ENCODE measurements around the gene DDX10. TPM values are rescaled to one million over a fixed set of nuclear protein-coding genes. Genes with fewer than 3 reads are reported as not detected.

Gene DDX10
- total RNA-seq, 2 experiments from 2014 or later: 15.0 to 15.4 TPM

DNA sequence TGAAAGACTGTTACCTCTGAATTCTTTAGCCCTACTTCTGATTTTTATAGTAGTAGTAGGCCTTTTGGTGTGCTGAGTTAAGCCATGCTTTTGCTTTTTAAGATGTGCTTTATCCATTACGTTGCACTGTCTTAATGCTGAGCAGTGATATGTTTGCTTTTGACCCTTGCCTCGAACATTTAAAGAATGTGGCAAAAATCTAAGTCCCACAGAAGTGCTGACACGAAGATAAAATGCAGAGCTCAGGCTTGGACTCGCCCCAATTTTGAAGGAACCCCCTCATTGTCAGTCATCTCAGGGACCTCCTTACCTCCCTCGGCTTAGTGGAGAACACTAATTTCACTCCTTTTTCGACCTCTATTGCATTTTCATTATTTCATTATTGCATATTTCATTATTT, 272.9 kb downstream of the DDX10 start:
- no peak overlapping the region for H3K4me3 ChIP-seq (ENCODE audit: low read length)
- H3K36me3 Mint-ChIP-seq (ENCODE audit: low read depth): peaks cover 37% of the 10 kb centered on the region
- CTCF ChIA-PET: no interaction called here
- H3K9me3 Mint-ChIP-seq: no peaks in the 10 kb centered on the region
- H3K4me1 ChIP-seq (ENCODE audit: insufficient read depth, low read length): no peaks in the 10 kb centered on the region
- H3K4me3 Mint-ChIP-seq: no peak overlapping the region
- H3K27ac Mint-ChIP-seq: no peak overlapping the region
- DNase-seq (no peak), ATAC-seq (ENCODE audit: poor library complexity) (no peak)
- POLR2A ChIA-PET: no interaction called here
- no peaks in the 10 kb centered on the region for H3K4me1 Mint-ChIP-seq (ENCODE audit: low read depth)
- H3K36me3 ChIP-seq (ENCODE audit: insufficient read depth, low read length): no peaks in the 10 kb centered on the region
- no peaks in the 10 kb centered on the region for H3K9me3 ChIP-seq (ENCODE audit: control insufficient read depth in 1 of 2, insufficient read depth in 1 of 2, low read length in 2 of 2)
- no peaks in the 10 kb centered on the region for H3K27me3 ChIP-seq (ENCODE audit: control insufficient read depth in 1 of 2, insufficient read depth in 2 of 2, low read length in 2 of 2)
- intact Hi-C loops (cut with DNase I, micrococcal nuclease): no loop called here
- TF ChIP-seq, protein P1, sequence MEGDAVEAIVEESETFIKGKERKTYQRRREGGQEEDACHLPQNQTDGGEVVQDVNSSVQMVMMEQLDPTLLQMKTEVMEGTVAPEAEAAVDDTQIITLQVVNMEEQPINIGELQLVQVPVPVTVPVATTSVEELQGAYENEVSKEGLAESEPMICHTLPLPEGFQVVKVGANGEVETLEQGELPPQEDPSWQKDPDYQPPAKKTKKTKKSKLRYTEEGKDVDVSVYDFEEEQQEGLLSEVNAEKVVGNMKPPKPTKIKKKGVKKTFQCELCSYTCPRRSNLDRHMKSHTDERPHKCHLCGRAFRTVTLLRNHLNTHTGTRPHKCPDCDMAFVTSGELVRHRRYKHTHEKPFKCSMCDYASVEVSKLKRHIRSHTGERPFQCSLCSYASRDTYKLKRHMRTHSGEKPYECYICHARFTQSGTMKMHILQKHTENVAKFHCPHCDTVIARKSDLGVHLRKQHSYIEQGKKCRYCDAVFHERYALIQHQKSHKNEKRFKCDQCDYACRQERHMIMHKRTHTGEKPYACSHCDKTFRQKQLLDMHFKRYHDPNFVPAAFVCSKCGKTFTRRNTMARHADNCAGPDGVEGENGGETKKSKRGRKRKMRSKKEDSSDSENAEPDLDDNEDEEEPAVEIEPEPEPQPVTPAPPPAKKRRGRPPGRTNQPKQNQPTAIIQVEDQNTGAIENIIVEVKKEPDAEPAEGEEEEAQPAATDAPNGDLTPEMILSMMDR (IDR thresholded peaks at IDR 0.05): no peak
- no peaks in the 10 kb centered on the region for H3K27me3 Mint-ChIP-seq
- H3K27ac ChIP-seq (ENCODE audit: low read depth in 1 of 2, low read length in 2 of 2): no peak overlapping the region

DNA sequence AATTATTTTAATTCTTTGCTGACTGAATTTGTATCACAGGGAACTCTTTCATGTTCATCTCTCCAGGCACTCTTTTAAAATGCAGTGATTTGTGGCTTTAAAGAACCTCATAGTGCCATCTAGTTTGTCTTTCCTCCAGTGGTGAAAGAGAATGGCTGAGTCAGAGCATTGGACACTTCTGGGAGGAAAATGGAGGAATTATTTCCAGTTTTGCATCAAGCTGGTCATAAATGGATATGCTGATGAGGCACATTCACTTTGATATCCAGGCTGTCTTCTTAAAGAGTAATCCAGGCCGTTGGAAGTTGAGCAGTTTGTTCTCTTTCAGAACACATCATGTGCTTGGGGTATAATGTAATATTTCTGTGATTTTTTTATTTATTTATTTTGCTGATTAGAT, 273.7 kb downstream of the DDX10 start:
- Mint-ChIP-seq H3K4me1 (ENCODE audit: low read depth) (no peaks in the 10 kb centered on the region), H3K36me3 (ENCODE audit: low read depth) (peaks cover 43% of the 10 kb centered on the region)
- intact Hi-C loops (cut with DNase I, micrococcal nuclease): no loop called here

DNA sequence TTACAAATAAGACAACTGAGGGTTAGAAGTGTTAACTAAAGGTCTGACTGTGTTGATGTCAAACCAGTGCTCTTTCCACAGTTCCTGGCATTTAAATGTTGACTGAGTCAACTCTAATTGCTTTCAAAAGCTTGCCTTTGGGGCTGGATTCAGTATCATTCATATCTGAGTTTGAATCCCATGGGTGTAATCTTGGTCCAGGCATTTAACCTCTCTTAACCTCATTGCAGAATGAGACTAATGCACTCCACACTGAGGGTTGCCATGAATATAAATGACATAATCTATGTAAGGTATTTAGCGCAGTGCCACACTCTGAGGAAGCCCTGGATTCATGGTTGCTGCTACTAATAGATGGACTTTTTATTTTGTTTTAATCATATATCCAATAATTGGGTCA, 274.3 kb downstream of the DDX10 start:
- peaks cover 48% of the 10 kb centered on the region for H3K36me3 Mint-ChIP-seq (ENCODE audit: low read depth)
- ChIA-PET CTCF (no interaction called here), POLR2A (no interaction called here)
- H3K27me3 ChIP-seq (ENCODE audit: control insufficient read depth in 1 of 2, insufficient read depth in 2 of 2, low read length in 2 of 2): no peaks in the 10 kb centered on the region
- intact Hi-C loops (cut with DNase I, micrococcal nuclease): no loop called here
- no peak overlapping the region for H3K27ac ChIP-seq (ENCODE audit: low read depth in 1 of 2, low read length in 2 of 2)
- peaks cover 2% of the 10 kb centered on the region for H3K36me3 ChIP-seq (ENCODE audit: insufficient read depth, low read length)
- H3K4me3 ChIP-seq (ENCODE audit: low read length): no peak overlapping the region
- H3K9me3 ChIP-seq (ENCODE audit: control insufficient read depth in 1 of 2, insufficient read depth in 1 of 2, low read length in 2 of 2): no peaks in the 10 kb centered on the region
- H3K9me3 Mint-ChIP-seq: no peaks in the 10 kb centered on the region
- no peaks in the 10 kb centered on the region for H3K4me1 ChIP-seq (ENCODE audit: insufficient read depth, low read length)
- TF ChIP-seq, protein P1 (IDR thresholded peaks at IDR 0.05): no peak
- no peak for DNase-seq
- no peaks in the 10 kb centered on the region for H3K4me1 Mint-ChIP-seq (ENCODE audit: low read depth)
- H3K27me3 Mint-ChIP-seq: no peaks in the 10 kb centered on the region
- ATAC-seq (ENCODE audit: poor library complexity): no peak
- no peak overlapping the region for H3K4me3 Mint-ChIP-seq
- no peak overlapping the region for H3K27ac Mint-ChIP-seq

More for the DNA sequence above, 273.7 kb downstream of the DDX10 start:
- Mint-ChIP-seq H3K27ac (no peak overlapping the region), H3K9me3 (no peaks in the 10 kb centered on the region), H3K4me3 (no peak overlapping the region), H3K27me3 (no peaks in the 10 kb centered on the region)
- Histone ChIP-seq H3K4me1 (ENCODE audit: insufficient read depth, low read length) (no peaks in the 10 kb centered on the region), H3K9me3 (ENCODE audit: control insufficient read depth in 1 of 2, insufficient read depth in 1 of 2, low read length in 2 of 2) (no peaks in the 10 kb centered on the region), H3K27ac (ENCODE audit: low read depth in 1 of 2, low read length in 2 of 2) (no peak overlapping the region), H3K4me3 (ENCODE audit: low read length) (no peak overlapping the region), H3K27me3 (ENCODE audit: control insufficient read depth in 1 of 2, insufficient read depth in 2 of 2, low read length in 2 of 2) (no peaks in the 10 kb centered on the region), H3K36me3 (ENCODE audit: insufficient read depth, low read length) (peaks cover 2% of the 10 kb centered on the region)
- DNase-seq (no peak), ATAC-seq (ENCODE audit: poor library complexity) (no peak)
- TF ChIP-seq, protein P1 (IDR thresholded peaks at IDR 0.05): no peak
- CTCF ChIA-PET: no interaction called here
- POLR2A ChIA-PET: no interaction called here

Measured in CD4-positive, alpha-beta T cell (primary cell).